HS-5 (cell line): ENCODE measurements around the gene RNPEPL1.
A peak's percentile ranks its signal among the peaks of the same experiment; 100 is the strongest.

Experiments used
- DNase-seq: peaks from one replicate; pipeline ENCODE4 v3.0.0-alpha.2; 2012; ENCODE audit warnings: low read depth

The RNPEPL1 gene

DNA sequence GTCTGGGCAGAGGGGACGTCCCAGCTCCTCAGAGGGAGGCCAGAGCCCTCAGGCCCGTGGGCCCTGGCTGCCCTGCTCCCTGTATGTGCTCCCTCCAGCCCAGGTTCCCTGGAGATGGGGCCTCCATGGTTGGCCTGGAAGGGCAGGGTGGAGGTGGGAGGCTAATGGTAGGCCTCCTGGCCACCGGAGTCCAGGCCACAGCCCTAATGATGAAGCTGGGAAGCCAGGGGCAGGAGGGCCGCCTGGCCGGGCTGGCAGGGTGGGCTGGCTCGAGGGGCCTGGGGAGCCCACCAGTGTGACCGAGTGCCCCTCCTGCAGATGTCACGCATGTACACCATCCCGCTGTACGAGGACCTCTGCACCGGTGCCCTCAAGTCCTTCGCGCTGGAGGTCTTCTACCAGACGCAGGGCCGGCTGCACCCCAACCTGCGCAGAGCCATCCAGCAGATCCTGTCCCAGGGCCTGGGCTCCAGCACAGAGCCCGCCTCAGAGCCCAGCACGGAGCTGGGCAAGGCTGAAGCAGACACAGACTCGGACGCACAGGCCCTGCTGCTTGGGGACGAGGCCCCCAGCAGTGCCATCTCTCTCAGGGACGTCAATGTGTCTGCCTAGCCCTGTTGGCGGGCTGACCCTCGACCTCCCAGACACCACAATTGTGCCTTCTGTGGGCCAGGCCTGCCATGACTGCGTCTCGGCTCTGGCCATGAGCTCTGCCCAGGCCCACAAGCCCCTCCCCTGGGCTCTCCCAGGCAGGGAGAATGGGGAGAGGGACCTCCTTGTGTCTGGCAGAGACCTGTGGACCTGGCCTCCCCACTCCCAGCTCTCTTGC is 9.2 kb downstream of the RNPEPL1 start:
- DNase-seq: no peak

GRCh38 chr2:240578110-240578450 is 9.8 kb downstream of the RNPEPL1 start:
- no peak for DNase-seq

DNA sequence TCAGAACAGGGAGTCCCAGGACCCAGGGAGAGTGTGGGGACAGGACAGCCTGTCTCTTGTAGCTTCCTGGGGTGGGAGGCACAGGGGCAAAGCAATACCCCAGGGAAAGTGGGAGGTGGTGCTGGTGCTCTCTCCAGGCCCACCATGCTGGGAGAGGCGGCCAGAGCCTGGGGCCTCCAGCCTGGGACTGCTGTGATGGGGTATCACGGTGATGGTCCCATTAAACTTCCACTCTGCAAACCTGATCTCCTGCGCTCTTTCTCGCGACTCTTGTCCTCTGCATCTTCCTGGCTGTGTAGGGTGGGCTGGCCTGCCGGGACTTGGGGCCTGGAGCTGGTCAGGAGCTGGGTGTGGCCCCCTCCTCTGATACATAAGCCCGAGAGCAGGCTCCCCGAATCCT is 10.2 kb downstream of the RNPEPL1 start:
- no peak for DNase-seq

- no peak for DNase-seq
Observed at GRCh38 chr2:240579071-240579762, 10.9 kb downstream of the RNPEPL1 start.

GRCh38 chr2:240579771-240580614 is 11.7 kb downstream of the RNPEPL1 start:
- peak; percentile 89 for DNase-seq

DNA sequence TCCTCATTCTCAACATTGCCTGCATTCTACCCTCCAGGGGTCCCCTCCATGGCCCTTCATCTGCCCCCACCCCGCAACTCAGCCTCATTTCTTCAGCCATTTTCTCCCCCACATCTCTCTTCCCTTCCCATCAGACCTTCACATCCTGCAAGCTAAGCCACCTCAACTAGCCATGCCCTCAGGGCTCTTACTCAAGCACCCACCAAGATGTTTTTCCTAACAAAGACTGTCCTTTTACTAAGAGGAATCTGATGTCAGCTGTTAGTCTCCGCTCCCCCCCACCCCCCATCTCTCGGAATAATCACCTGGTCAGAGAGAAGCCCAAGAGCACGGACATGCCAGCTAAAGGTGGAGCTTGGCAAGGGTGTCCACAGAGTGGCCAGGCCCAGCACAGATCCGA is 13.5 kb downstream of the RNPEPL1 start:
- DNase-seq: no peak

DNA sequence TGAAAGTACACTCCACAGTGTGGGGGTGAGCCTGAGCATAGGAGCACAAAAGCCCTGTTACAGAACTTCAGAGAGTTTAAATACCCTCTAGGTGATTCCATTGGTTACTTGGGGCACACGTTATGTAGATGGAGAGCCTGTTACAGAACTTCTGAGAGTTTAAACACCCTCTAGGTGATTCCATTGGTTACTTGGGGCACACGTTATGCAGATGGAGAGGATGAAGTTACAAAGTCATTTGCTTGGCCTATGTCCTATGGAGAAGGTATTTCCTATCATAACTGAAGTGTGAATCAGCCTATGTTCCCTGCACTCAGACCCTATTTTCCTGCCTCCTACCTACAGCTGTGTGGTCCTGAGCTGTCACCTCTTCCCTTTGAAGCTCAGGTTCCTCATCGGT is 14.5 kb downstream of the RNPEPL1 start:
- DNase-seq: no peak

- DNase-seq: no peak
Observed at GRCh38 chr2:240583774-240584173, 15.5 kb downstream of the RNPEPL1 start.

DNA sequence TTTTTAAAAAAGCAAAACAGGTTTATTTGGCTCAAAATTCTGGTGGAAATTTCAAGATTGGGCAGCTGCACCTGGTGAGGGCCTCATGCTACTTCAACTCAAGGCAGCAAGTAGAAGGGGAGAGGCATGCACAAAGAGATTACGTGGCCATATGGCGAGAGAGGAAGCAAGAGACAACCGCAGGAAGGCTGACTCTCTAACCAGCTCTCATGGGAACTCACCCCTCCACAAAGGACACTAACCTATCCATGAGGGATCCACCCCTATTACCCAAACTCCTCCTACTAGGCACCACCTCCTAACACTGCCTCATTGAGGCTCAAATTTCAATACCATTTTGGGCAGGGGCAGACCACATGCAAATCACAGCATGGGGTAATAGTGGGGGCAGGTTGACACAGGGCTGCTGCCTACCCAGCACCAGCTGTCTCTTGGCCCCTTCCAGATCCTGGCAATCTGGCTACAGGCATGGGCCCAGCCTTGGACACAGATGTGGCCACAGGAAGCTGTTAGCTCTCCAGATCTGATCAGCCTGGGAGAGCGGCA is 16.3 kb downstream of the RNPEPL1 start:
- no peak for DNase-seq

DNA sequence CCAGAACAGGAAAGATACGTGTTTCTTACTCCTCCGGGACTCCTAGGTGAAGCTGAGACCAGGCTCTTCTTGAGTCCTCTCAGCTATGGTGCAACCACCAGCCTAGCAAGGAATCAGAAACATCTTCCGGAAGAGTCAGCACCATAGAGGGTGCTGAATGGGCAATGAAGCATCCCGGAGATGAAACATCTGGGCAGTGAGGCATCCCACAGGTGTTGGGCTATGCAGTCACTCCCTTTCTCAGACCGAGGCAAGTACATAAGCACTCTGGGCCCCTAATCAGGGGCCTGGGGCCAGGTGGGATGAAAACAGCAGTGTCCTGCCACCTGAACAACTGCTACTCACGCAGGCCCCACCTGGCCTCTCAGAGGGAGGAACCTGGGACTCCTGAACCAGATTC is 16.8 kb downstream of the RNPEPL1 start:
- DNase-seq: no peak

- no peak for DNase-seq
Observed at GRCh38 chr2:240585681-240586197, 17.5 kb downstream of the RNPEPL1 start.

DNA sequence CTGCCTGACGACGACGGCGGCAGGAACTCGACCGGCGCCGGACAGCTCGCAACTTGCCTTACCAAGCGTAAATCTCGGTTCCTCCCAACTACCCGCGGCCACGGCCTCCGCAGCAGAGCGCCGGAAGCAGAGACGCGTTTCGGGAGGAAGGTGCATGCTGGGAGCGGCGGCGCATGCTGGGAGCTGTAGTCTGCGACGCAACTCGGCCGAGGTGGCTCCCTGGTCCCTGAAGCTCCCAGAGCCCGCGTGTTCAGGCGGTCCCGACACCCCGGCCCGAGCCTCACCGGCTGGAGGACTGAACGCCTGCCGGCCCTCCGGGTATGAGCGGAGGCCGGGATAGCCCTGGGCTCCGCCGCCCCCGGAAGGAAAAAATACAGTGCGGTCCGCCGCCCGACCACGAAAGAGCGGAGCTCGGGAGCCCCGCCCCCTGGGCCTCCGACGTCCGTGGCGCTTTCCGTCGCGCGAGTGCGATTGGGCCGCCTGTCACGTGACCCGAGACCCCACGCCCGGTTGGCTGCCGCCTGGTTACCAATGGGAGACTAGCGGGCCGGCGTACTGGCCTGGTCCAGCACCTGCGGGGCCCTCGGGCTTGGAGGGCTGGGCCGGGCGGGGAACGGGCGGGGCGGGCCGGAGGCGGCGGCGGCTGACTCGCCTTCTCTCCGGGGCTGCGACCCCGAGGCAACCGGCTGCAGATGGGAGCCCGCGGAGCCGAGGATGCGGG is 18.1 kb downstream of the RNPEPL1 start, which contains the start of gene CAPN10:
TSS of gene CAPN10 (plus strand) at position 537 of the 721 bp plus-strand sequence. CDS start at position 715, 178 bp downstream.
- DNase-seq: peak; percentile 79

DNA sequence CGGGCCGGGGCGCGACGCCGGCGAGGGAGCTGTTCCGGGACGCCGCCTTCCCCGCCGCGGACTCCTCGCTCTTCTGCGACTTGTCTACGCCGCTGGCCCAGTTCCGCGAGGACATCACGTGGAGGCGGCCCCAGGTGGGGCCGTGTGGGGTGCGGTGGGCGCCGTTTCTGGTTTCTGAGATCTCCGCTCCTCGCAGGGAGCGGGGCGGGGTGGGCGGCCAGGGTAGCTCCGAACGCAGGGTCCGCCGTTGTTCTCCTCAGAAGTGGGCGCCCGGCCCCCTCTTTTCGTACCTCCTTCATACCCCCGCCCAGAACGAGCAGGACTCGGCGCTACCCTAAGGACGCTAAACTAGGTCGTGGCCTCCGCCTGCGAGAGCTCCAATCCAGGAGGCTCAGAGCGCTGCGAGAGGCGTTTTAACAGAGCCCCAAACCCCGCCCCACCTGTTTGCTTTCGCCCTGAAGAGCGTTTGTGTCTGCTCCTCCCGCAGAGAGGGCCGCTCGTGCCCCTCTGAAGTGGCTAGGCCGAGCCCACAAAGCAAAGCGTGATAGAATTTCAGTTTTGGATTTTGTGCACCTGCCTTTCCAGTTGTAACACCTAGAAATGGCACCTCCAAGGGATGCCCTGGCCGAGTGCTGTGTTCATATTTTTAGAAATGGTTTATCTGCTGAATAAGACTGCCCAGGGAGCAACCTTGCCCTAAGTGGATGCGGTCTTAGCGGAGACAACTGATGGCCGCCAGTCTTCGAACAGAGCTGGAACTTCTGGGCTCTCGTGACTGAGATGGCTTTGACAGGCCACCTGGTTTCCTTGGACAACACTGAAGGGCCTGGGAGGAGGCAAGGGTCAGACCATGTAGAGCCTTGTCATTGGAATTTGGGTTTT is 18.9 kb downstream of the RNPEPL1 start:
- no peak for DNase-seq

DNA sequence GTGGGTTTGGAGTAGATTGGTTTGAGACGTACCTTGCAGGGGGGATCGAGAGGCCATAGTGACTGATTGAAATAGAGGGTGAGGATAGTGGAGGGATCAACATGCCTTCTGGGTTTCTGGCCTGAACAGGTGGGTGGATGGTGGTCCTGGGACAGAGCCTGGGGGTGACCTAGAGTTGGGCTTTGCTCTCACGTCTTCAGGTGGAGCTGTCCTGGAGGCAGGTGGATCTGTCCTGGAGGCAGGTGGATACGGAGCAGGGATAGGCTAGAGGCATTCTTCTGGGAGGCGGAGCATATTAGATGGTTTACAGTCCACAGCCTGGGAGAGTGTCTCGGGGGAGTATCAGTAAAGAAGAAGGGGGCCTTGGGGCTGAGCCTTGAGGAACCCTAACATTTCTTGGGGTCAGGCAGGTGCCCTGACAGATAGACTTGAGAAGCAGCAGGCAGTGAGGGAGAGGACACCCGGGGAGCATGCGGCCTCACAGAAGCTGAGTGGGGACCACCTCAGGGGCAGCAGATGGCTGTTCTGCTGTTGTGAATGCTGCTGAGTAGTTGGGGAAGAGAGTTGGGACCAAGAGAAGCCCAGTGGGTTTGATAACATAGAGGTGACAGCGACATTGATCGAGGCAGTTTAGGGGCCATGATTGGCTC is 19.8 kb downstream of the RNPEPL1 start:
- no peak for DNase-seq

DNA sequence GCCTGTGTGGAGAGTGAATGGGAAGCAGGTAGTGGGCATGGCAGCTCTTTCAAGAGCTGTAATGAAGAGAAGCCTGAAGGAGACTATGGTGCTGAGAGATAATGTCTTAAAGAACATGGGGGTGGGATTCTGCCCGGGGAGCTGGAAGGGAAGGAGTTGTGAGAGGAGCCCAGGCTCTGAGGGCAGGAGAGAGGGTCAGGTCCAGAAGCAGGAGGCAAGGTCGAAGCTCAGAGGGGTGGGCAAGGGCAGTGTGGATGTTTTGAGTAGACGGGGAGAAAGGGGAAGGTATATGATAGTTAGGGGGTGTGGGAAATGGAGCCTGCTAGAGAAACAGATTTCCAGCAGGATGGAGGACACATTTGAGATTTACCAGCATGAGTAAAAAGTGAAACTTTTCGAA is 20.4 kb downstream of the RNPEPL1 start:
- DNase-seq: no peak

DNA sequence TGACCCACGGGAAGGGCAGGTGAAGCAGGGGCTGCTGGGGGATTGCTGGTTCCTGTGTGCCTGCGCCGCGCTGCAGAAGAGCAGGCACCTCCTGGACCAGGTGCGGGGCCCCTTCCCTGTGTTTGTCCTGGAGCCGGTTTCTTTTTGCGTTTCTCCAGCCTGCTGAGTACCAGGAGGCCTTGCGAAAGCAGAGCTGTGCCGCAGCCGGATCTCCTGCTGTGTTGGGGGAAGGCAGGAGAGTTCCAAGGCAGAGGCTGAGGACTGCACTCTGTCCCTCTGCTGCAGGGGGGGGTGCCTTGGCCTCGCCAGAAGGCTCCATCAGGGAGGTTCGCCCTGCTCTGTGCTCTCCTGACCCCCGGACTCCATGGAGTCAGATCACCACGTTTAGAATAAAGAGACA is 21.1 kb downstream of the RNPEPL1 start:
- no peak for DNase-seq

- no peak for DNase-seq
Observed at GRCh38 chr2:240589850-240590525, 21.7 kb downstream of the RNPEPL1 start.

- DNase-seq: no peak
Observed at GRCh38 chr2:240590681-240591111, 22.4 kb downstream of the RNPEPL1 start.

GRCh38 chr2:240591226-240591625 is 22.9 kb downstream of the RNPEPL1 start:
- DNase-seq: no peak
